ENCODE results near the gene ACLY.
A peak's percentile ranks its signal among the peaks of the same experiment; 100 is the strongest.
"Not testable (repeated sequence)": the region's sequence is repeated elsewhere in the genome, so short reads cannot be mapped to it uniquely, and the experiment has no call there.

ACLY gene

GRCh38 chr17:41939044-41939692 is 20.4 kb upstream of the ACLY start:
- no peak for DNase-seq

DNA sequence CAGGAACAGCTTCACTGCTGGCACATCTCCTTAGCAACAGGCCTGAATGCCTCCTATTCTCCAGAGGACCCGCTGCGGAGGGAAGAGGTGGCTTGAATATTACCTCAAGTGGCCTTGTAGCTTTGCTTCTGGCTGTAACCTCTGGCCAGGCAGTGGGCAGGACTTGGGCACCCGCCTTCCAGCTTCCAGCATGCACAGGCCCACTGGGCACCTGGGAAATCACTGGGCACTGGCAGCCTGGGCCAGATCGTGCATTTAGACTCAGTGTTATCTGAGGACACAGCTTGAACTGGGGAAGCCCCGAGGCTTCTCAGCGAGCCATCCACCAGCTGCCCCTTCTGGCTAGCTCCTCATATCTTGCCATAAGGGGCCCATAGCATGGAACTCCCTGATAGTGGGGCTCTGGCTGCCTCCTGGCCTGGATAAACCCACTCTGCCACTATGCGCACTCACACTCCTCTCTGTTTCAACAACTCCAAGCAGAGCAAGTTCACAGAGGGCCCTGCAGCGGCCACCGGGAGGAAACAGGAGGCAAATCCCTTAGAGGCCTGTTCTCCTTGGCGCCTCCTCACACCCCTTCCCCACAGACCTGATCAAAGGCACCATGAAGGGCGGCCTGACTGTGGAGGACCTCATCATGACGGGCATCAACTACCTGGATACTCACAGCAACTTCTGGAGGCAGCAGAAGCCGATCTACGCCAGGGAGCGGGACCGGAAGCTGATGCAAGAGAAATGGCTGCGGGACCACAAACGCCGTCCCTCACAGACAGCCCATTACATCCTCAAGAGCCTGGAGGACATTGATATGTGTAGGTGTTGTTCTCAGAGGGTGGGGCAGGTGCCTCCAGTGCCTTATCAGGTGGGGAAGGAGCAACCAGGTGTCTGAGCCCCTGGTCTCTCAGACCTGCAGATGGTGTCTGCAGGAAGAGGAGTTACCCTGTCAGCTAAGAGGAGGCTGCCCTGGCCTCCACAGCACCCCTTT is 19.5 kb upstream of the ACLY start:
- DNase-seq: no peak

DNA sequence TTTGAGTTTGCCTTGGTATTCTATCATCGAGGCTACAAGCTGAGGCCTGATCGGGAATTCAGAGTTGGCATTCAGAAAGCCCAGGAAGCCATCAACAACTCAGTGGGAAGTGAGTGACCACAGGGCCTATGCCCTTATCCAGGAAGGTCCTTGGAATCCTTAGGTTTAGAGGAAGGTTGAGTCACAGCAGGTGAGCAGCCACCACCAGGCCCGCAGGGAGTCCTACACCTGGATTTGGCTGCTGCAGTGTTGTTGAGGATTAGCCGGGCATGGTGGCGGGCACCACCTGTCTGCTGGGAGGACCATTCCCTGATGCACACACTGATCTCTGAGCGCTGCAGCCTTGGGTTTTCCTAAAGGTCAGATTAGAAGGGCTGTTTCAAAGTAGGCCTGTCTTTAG is 16.9 kb upstream of the ACLY start:
- no peak for DNase-seq

GRCh38 chr17:41932816-41933389 is 14.2 kb upstream of the ACLY start:
- no peak for DNase-seq

GRCh38 chr17:41931715-41932114 is 13.0 kb upstream of the ACLY start:
- not testable (repeated sequence) for DNase-seq

- not testable (repeated sequence) for DNase-seq
Measured at GRCh38 chr17:41930833-41931156, 12.0 kb upstream of the ACLY start.

GRCh38 chr17:41930009-41930832 is 11.5 kb upstream of the ACLY start, which contains the start of gene ODAD4:
Gene ODAD4, plus strand, starts transcription at chr17:41930617. Its CDS starts 107 bp downstream, at chr17:41930724.
- peak; percentile 77 for DNase-seq

- DNase-seq: no peak
Measured at GRCh38 chr17:41928693-41929251, 10.0 kb upstream of the ACLY start.

GRCh38 chr17:41925991-41926590 is 7.3 kb upstream of the ACLY start:
- DNase-seq: no peak

DNA sequence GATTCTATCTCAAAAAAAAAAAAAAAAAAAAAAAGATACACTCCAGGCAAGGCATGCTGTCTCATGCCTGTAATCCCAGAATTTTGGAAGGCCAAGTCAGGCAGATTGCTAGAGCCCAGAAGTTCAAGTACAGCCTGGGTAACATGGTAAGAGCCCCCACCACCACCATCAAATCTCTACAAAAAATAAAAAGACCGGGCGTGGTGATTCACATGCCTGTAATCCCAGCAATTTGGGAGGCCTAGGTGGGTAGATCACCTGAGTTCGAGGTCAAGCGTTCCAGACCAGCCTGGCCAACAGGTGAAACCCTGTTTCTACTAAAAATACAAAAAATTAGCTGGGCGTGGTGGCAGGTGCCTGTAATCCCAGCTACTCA is 1.8 kb upstream of the ACLY start:
- no peak for DNase-seq

- DNase-seq: no peak
Measured at GRCh38 chr17:41919840-41920579, 1.3 kb upstream of the ACLY start.

DNA sequence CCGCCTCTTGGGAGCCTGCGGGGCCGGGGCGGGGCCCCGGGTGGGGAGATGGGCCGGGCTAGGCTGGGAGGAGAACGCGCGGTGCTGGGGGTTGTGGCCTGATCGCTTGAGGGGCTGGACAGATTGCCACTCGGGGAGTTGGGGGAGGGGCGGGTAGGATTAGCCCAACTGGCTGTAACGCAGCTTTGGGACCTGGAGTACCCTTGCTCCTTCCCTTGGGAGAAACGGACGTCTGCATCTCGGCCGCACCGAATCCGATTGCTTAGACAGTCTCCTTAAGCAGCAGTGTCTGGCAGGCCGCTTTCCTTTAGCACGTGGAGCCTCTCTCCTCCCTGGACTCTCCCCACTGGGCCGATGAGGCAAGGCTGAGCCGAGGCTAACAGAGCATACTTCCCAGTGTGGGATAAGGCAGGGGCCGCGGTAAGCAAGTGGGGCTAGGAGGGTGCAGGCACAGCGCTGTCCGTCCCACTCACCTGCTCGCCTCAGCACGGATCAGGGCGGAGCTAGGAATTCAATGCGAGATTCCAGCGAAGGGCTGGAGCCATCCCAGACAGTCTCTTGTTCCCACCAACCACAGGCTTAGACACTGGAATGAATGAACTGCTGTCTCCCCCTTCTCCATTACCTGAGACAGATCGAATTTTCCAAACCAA is 540 bp upstream of the ACLY start:
- no peak for DNase-seq

- no peak for DNase-seq
Measured at GRCh38 chr17:41917679-41918313, 955 bp downstream of the ACLY start.

GRCh38 chr17:41917192-41917591 is 1.6 kb downstream of the ACLY start:
- no peak for DNase-seq

DNA sequence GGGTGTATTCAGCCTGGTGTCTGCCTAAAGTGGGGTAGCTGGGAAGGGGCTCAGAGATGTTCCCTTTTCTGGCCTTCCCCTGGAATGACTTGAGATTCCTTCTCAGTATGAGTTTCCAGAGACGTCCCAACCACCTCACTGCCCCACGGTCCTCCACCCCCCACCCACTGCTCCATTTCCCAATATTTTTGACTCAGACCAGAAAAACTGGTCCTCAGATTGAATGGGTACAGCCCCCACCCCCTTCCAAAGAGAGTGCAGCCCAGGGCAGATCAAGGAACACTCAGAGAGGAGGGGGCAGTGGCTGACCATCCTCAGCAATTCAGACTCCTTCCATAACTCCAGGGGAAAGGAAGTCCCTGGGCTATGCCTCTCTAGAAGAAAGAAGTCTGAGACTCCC is 3.2 kb downstream of the ACLY start:
- DNase-seq: no peak

GRCh38 chr17:41915020-41915419 is 3.7 kb downstream of the ACLY start:
- DNase-seq: no peak

- no peak for DNase-seq
Measured at GRCh38 chr17:41914358-41914766, 4.4 kb downstream of the ACLY start.

GRCh38 chr17:41913798-41914197 is 5.0 kb downstream of the ACLY start:
- DNase-seq: no peak

DNA sequence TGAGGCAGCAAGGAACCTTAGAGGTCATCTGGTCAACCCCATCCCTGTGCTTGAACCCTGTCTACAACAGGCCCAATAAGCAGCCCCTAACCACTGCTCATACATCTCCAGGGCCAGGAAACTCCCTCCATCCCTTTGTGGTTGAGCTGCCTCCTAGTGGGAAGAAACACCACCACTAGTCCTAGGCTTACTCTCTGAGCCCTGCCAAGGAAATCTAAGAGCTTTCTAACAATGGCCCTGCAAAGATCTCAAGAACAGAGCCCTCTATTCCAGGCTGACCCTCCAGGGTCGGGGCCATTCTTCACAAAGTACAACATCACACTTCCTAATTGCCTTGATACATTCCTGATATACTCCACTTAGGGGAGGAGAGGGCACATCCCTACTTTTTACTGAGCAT is 5.8 kb downstream of the ACLY start:
- no peak for DNase-seq

- DNase-seq: no peak
Measured at GRCh38 chr17:41910701-41911391, 7.9 kb downstream of the ACLY start.

Measured in NCI-H2029 treated with DMSO at 0.1 percent for 48 hours (cell line).